GM12878 (cell line): ENCODE results near the gene NR1I3. TPM values are rescaled to one million over a fixed set of nuclear protein-coding genes. Genes with fewer than 3 reads are reported as not detected.

Experiments used
- ATAC-seq: fragments of 200-7000 bp; cut with Tn5 transposase; 3 replicates; pipeline ENCODE4 v1.9.1; 2020; ENCODE audit warnings: mild to moderate bottlenecking, moderate library complexity
- BruUV-seq: library from RNA; stranded (reverse); fragments of 400-500 nt; replicated peaks from 2 replicates; lab custom pipeline; 2021; lab: Mats Ljungman, UMichigan
- CTCF ChIA-PET: fragments of 300-600 bp; sonication (Branson Sonifier 250); formaldehyde crosslinking; extraction: SDS; loops from one replicate; lab custom pipeline; 2021; ENCODE audit warnings: inconsistent platforms; lab: Yijun Ruan, JAX
- POLR2A ChIA-PET: fragments of 350-600 bp; formaldehyde crosslinking; extraction: SDS; loops from one replicate; lab custom pipeline; 2021; ENCODE audit warnings: inconsistent platforms; lab: Charles Lee
- RAD21 ChIA-PET: fragments of 300-600 bp; sonication (Branson Sonifier 250); formaldehyde crosslinking; loops from one replicate; lab custom pipeline; 2023; ENCODE audit warnings: antibody characterized with exemption; ENCODE audit not compliant: unreplicated experiment; lab: Charles Lee
- SMC1A ChIA-PET: fragments of 300-600 bp; sonication (Branson Sonifier 250); formaldehyde crosslinking; loops from one replicate; lab custom pipeline; 2023; ENCODE audit not compliant: unreplicated experiment, uncharacterized antibody; lab: Charles Lee
- DNase-seq: peaks from one replicate; pipeline ENCODE4 v3.0.0-alpha.2; 2011; ENCODE audit warnings: low read depth, low spot score
- FAIRE-seq: peaks from 3 replicates; lab custom pipeline; 2011; peaks lifted over from hg19 to GRCh38; lab: Jason Lieb, UNC
- H2AFZ ChIP-seq: 2 replicates; pipeline ENCODE4 v1.6.0; 2011; ENCODE audit warnings: low read depth, low read length, control low read depth; ENCODE audit not compliant: control insufficient read depth
- H3K27ac ChIP-seq: 2 replicates; pipeline ENCODE4 v1.5.1; 2011; ENCODE audit warnings: control low read depth; ENCODE audit not compliant: control insufficient read depth, insufficient read depth
- H3K27me3 ChIP-seq, 2 experiments: replicated peaks in 1 of 2; 2 replicates each; pipeline versions ENCODE4 v1.6.0 to v1.6.1; 2011; ENCODE audit warnings: low read length in 1 of 2; ENCODE audit not compliant: control insufficient read depth in 2 of 2, insufficient read depth in 2 of 2
- H3K36me3 ChIP-seq, 2 experiments: 2 replicates each; pipeline ENCODE4 v1.5.1; 2011; ENCODE audit warnings: low read length in 1 of 2; ENCODE audit not compliant: control insufficient read depth in 2 of 2, insufficient read depth in 2 of 2
- H3K4me1 ChIP-seq: 2 replicates; pipeline ENCODE4 v1.6.1; 2011; ENCODE audit warnings: mild to moderate bottlenecking, low read length, moderate library complexity, mixed read lengths; ENCODE audit not compliant: control insufficient read depth, insufficient read depth
- H3K4me2 ChIP-seq: 2 replicates; pipeline ENCODE4 v1.6.0; 2011; ENCODE audit warnings: control low read depth; ENCODE audit not compliant: control insufficient read depth, insufficient read depth
- H3K4me3 ChIP-seq: fragments of 200-600 bp; sonication (generic); 2 replicates; pipeline ENCODE4 v1.5.1; 2016
- H3K79me2 ChIP-seq: 2 replicates; pipeline ENCODE4 v1.6.0; 2011; ENCODE audit warnings: low read length; ENCODE audit not compliant: control insufficient read depth, insufficient read depth
- H3K9ac ChIP-seq: 2 replicates; pipeline ENCODE4 v1.8.0; 2011; ENCODE audit warnings: low read length, control low read depth, mixed read lengths; ENCODE audit not compliant: control insufficient read depth, insufficient read depth
- H3K9me3 ChIP-seq: replicated peaks from 3 replicates; pipeline ENCODE4 v1.5.1; 2011; ENCODE audit warnings: mild to moderate bottlenecking, low read length; ENCODE audit not compliant: control insufficient read depth, insufficient read depth
- H4K20me1 ChIP-seq: 2 replicates; pipeline ENCODE4 v1.6.0; 2011; ENCODE audit not compliant: control insufficient read depth, insufficient read depth
- BCLAF1 ChIP-seq: fragments of 450-650 bp; IDR thresholded peaks from 2 replicates; pipeline ENCODE4 v1.6.1; 2017; ENCODE audit warnings: antibody characterized with exemption, mild to moderate bottlenecking, moderate library complexity
- CHD4 ChIP-seq: fragments of 200-600 bp; sonication (generic); IDR thresholded peaks from 2 replicates; pipeline ENCODE4 v1.6.1; 2016; ENCODE audit warnings: mild to moderate bottlenecking
- EP300 ChIP-seq, 2 experiments: fragments of 150-350 bp in 1 of 2; IDR thresholded peaks; 2 replicates each; pipeline ENCODE4 v1.6.1; 2011 to 2012; ENCODE audit warnings: low read depth in 2 of 2, low read length in 2 of 2, borderline replicate concordance in 1 of 2, improper control_type of control experiment in 1 of 2, inconsistent platforms in 1 of 2; ENCODE audit not compliant: control insufficient read depth in 1 of 2
- ESRRA ChIP-seq: IDR thresholded peaks from 2 replicates; pipeline ENCODE4 v1.6.1; 2012; ENCODE audit warnings: mild to moderate bottlenecking, low read length, improper control_type of control experiment
- PAX5 ChIP-seq: IDR thresholded peaks from 2 replicates; pipeline ENCODE4 v1.6.1; 2011; ENCODE audit warnings: low read depth, low read length, borderline replicate concordance
- PAX8 ChIP-seq: fragments of 450-650 bp; IDR thresholded peaks from 2 replicates; pipeline ENCODE4 v1.6.1; 2017; ENCODE audit warnings: mild to moderate bottlenecking, moderate library complexity
- SIX5 ChIP-seq: IDR thresholded peaks from 2 replicates; pipeline ENCODE4 v1.6.1; 2011; ENCODE audit warnings: mild to moderate bottlenecking, low read depth, low read length, moderate library complexity; ENCODE audit not compliant: severe bottlenecking
- SUPT20H ChIP-seq: IDR thresholded peaks from 2 replicates; pipeline ENCODE4 v1.6.1; 2011; ENCODE audit warnings: low read depth, mild to moderate bottlenecking, low read length, moderate library complexity, borderline replicate concordance; ENCODE audit not compliant: control insufficient read depth
- YBX1 ChIP-seq: fragments of 450-650 bp; IDR thresholded peaks from 2 replicates; pipeline ENCODE4 v1.6.1; 2016; ENCODE audit warnings: antibody characterized with exemption
- ZNF274 ChIP-seq: IDR thresholded peaks from one replicate; pipeline ENCODE4 v1.8.0; 2011; ENCODE audit not compliant: insufficient read length, insufficient read depth
- ZZZ3 ChIP-seq: IDR thresholded peaks from 2 replicates; pipeline ENCODE4 v1.6.1; 2011; ENCODE audit warnings: low read depth; ENCODE audit not compliant: control insufficient read depth, insufficient read length
- WGBS: methylation state at CpG from one replicate; pipeline ENCODE4 v1.1.6; 2016; ENCODE audit warnings: low lambda C conversion rate; ENCODE audit not compliant: insufficient replicate concordance, insufficient coverage; ENCODE audit errors: missing lambda C conversion rate; 5-methylcytosine and 5-hydroxymethylcytosine counted together
- in situ Hi-C: fragments of 300-500 bp; cut with MboI; formaldehyde crosslinking; loops from 9 replicates; pipeline ENCODE4 v1.14.3; 2018; ENCODE audit warnings: mixed read lengths
- intact Hi-C: fragments of 100-400 bp; cut with micrococcal nuclease; formaldehyde crosslinking; loops from one replicate; pipeline ENCODE4 v1.14.2; 2022; ENCODE audit not compliant: unreplicated experiment
- polyA plus RNA-seq, 11 experiments: library from polyadenylated mRNA; depleted of rRNA in 4 of 11; unstranded in 6 of 11; stranded (reverse) in 5 of 11; fragments of >200 nt; fragmentation: Nextera tagmentation in 4 of 11; fragmentation: Illumina TruSeq in 1 of 11; extraction: Ambion mirVana in 4 of 11; extraction: Trizol in 1 of 11; gene quantifications; 1 replicate in 1 of 11; 2 replicates in 10 of 11; pipeline versions ENCODE4 v1.2.1 to v1.2.3, GENCODE V29; 2011 to 2016; ENCODE audit warnings: inconsistent platforms in 2 of 11, missing spikeins in 2 of 11, low read depth in 1 of 11
- total RNA-seq, 4 experiments: library from RNA; depleted of rRNA in 3 of 4; stranded (reverse); fragments of >200 nt in 3 of 4; fragmentation: Illumina TruSeq in 1 of 4; extraction: Trizol in 1 of 4; gene quantifications; 2 replicates each; pipeline versions ENCODE4 v1.2.1 to v1.2.3, GENCODE V29; 2013 to 2021

NR1I3 gene
- total and polyA plus RNA-seq, 10 of the 15 experiments (the other 5 are each of a cell fraction or from before 2014, with no cell fraction given), result 0.13 to 0.52 (median 0.24) TPM; not detected in 7

GRCh38 chr1:161196521-161197451 is 41.2 kb downstream of the NR1I3 start:
- intact Hi-C loops, result no loop called here
- FAIRE-seq (no peak), DNase-seq (no peak), ATAC-seq (no peak)
- SMC1A ChIA-PET, result no interaction called here
- H2AFZ ChIP-seq, result no peak overlapping the region
- CTCF ChIA-PET, result interaction anchor here (6.0 kb wide), 1 partner anchor 15 kb away, joined by 69 read pairs; no protein-coding TSS in a partner anchor
- H3K4me2 ChIP-seq, result no peak overlapping the region
- POLR2A ChIA-PET, result interaction anchor here (1.0 kb wide), 1 partner anchor 10 kb away, joined by 4 read pairs; no protein-coding TSS in a partner anchor
- no peaks in the 10 kb centered on the region for H3K27me3 ChIP-seq
- H3K9ac ChIP-seq, result no peak overlapping the region
- H3K4me1 ChIP-seq, result peaks cover 30% of the 10 kb centered on the region
- H3K27ac ChIP-seq, result no peak overlapping the region
- 75% methylated on average over 27 of the region's 27 CpGs for whole genome bisulfite sequencing
- H3K4me3 ChIP-seq, result no peak overlapping the region
- no peaks in the 10 kb centered on the region for H4K20me1 ChIP-seq
- BruUV-seq, result no TSS peak
- TF ChIP-seq ZNF274 (no peak), PAX5 (no peak), EP300 (IDR thresholded peaks at IDR 0.05; ENCODE audit: borderline replicate concordance in 1 of 2, control insufficient read depth in 1 of 2, low read depth in 2 of 2, low read length in 2 of 2) (no peak), ESRRA (no peak), CHD4 (no peak), SUPT20H (no peak), SIX5 (no peak), ZZZ3 (no peak), PAX8 (no peak), BCLAF1 (no peak), YBX1 (no peak)
- RAD21 ChIA-PET, result no interaction called here
- in situ Hi-C loops, result loop anchor here (10.0 kb wide), 1 partner anchor 548 kb away; the partner anchor contains the start of gene DUSP12
- no peaks in the 10 kb centered on the region for H3K36me3 ChIP-seq
- H3K79me2 ChIP-seq, result 0 out of 2 replicates have a peak, but pooled peaks cover under 1% of the 10 kb centered on the region
- H3K9me3 ChIP-seq, result no peaks in the 10 kb centered on the region
